ENCODE results near the gene NFKBIB.

DNA sequence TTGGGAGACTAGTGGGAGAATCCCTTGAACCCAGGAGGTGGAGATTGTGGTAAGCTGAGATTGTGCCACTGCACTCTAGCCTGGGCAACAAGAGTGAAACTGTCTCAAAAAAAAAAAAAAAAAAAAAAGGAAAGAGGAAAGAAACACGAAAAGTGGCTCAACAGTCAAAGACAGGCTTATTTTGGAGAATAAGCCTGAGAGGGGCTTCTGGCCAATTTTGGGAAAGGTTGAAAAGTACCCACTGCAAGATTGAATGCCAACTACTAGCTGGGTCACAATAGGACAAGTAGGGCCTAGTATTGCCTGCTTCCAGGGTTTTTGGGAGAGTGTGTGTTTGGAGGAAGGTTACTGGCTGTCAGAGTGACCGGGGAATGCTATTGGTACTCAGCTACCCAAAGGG is 58.5 kb downstream of the NFKBIB start:
- TF ChIP-seq, protein P1, sequence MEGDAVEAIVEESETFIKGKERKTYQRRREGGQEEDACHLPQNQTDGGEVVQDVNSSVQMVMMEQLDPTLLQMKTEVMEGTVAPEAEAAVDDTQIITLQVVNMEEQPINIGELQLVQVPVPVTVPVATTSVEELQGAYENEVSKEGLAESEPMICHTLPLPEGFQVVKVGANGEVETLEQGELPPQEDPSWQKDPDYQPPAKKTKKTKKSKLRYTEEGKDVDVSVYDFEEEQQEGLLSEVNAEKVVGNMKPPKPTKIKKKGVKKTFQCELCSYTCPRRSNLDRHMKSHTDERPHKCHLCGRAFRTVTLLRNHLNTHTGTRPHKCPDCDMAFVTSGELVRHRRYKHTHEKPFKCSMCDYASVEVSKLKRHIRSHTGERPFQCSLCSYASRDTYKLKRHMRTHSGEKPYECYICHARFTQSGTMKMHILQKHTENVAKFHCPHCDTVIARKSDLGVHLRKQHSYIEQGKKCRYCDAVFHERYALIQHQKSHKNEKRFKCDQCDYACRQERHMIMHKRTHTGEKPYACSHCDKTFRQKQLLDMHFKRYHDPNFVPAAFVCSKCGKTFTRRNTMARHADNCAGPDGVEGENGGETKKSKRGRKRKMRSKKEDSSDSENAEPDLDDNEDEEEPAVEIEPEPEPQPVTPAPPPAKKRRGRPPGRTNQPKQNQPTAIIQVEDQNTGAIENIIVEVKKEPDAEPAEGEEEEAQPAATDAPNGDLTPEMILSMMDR (IDR thresholded peaks at IDR 0.05; ENCODE audit: low read length) = no peak
- no peak for TF ChIP-seq EZH2 (optimal IDR thresholded peaks at IDR 0.05; ENCODE audit: low read depth, low read length)
